Activated T-helper 9 cell treated with anti-CD3 and anti-CD28 coated beads, Interleukin-2, amount 50 U/mL, for 16 hours (primary cell): ENCODE measurements around the gene ASMT.
"Not testable (repeated sequence)": the region's sequence is repeated elsewhere in the genome, so short reads cannot be mapped to it uniquely, and the experiment has no call there.

Source experiments
- DNase-seq: peaks from one replicate; pipeline ENCODE4 v3.0.0-alpha.2; 2020; ENCODE audit warnings: low read depth

Gene ASMT, protein sequence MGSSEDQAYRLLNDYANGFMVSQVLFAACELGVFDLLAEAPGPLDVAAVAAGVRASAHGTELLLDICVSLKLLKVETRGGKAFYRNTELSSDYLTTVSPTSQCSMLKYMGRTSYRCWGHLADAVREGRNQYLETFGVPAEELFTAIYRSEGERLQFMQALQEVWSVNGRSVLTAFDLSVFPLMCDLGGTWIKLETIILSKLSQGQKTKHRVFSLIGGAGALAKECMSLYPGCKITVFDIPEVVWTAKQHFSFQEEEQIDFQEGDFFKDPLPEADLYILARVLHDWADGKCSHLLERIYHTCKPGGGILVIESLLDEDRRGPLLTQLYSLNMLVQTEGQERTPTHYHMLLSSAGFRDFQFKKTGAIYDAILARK

DNA sequence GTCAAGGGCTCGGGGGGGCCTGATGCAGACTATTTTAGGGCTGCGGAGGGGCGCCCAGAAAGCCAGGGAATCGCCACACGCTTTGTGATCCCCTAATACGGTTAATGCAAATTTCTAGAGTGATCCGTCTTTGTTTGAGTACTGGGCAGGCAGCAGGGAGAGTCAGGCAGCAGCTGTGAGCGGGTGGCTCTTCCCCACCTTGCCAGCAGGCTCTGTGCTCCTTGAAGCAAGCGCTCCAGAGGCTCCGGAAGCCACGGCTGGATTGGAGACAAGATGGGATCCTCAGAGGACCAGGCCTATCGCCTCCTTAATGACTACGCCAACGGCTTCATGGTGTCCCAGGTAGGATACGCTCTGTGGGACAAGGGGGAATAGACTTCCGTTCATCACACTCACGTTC is at the start of gene ASMT:
ASMT (plus strand) TSS at position 133 of the 400 bp plus-strand sequence; CDS start at position 274, 141 bp downstream.
- no peak for DNase-seq

GRCh38 chrX:1574181-1574580 is 40.7 kb upstream of the ASMT start:
- not testable (repeated sequence) for DNase-seq

GRCh38 chrX:1576201-1576992 is 38.5 kb upstream of the ASMT start:
- DNase-seq: no peak

- DNase-seq: no peak
Measured at GRCh38 chrX:1577845-1578244, 37.0 kb upstream of the ASMT start.

GRCh38 chrX:1578511-1579173 is 36.2 kb upstream of the ASMT start:
- no peak for DNase-seq

DNA sequence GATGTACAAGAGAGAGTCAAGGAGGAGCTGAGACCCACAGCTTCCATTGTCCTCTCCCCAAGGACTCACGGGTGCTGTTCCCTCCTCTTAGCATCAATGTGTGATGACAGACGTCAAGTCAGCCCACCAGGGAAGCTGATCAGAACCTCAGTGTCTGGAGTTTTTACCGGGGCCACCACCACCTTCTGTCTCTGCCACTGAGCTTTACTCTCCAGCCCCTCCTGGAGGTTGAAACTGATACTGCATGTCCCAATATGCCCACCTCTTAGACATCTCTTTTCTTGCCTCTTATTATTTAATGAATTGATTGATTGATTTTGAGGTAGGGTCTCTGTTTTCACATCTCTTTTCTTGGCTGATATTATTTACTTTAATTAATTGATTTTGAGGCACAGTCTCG is 33.7 kb upstream of the ASMT start:
- peak; percentile 56 for DNase-seq

DNA sequence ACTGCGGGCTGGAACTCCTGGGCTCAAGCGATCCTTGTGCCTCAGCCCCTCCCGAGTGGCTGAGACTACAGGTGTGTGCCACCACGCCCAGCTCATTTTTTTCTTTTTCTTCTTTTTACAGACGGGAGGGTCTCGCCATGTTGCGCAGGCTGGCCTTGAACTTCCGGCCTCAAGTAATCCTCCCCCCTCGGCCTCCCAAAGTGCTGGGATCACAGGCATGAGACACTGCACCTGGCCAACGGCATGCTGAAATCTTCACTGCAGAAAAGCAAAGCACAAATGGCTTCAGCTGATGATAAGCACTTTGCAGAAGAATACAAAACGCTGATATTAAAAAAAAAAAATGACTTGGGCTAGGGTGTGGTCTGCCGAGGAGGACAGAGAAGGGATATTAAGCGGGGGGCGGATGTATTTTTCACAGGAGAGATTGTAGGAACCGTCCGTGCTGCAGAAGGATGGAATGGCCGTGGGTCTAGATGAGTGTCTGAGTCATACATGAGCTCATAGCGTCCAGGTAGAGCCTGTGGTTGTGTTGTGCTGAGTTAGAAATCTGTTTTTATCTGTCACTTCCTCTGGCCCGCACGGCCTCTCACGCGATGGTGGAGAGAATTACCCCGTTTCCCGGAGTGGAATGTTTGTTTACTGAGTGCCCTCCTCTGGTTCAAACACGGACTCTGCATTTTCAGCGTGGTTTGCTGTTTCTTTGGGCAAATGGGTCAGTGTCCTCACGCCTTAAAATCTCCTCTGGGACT is 32.0 kb upstream of the ASMT start:
- DNase-seq: peak; percentile 67

- DNase-seq: no peak
Measured at GRCh38 chrX:1584237-1585011, 30.4 kb upstream of the ASMT start.

GRCh38 chrX:1587161-1587560 is 27.7 kb upstream of the ASMT start:
- no peak for DNase-seq

- no peak for DNase-seq
Measured at GRCh38 chrX:1589356-1590130, 25.3 kb upstream of the ASMT start.

DNA sequence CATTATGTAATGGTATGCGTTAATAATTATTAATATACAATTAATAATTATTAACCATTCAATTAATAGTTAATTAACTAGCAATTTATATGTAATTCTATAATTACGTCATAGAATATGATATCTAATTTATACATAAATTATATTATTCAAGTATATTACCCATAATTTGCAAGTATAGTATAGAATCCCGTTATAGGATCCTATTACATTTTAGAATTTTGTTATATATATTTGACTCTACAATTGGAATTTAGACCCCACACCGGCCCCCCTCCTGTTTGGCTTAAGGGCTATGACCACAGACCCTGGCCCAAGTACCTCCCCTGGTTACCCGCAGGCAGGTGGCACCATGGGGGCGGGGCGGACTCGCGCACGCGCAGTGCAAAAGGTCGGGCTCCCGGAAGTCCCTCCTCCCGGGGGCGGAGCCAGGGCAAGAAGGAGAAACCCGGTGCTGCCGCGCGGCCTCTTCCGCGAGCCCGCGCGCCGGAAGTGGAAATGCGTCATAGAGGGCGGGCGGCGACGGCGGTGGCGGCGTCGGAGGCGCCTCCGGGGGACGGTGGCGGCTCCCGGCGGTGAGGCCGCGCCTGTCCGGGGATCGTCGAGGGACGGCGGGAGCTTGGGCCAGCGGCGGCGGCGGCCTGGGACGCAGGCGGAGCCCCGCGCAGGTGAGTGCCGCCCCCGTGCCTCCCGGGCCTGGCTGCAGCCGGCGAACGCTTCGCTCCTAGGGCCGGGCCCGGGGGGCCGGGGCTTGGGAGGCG is 23.6 kb upstream of the ASMT start, which contains the start of gene AKAP17A:
AKAP17A (plus strand) TSS at position 503 of the 761 bp plus-strand sequence. CDS start 1,859 bp downstream, outside the sequence.
- DNase-seq: peak; percentile 98

DNA sequence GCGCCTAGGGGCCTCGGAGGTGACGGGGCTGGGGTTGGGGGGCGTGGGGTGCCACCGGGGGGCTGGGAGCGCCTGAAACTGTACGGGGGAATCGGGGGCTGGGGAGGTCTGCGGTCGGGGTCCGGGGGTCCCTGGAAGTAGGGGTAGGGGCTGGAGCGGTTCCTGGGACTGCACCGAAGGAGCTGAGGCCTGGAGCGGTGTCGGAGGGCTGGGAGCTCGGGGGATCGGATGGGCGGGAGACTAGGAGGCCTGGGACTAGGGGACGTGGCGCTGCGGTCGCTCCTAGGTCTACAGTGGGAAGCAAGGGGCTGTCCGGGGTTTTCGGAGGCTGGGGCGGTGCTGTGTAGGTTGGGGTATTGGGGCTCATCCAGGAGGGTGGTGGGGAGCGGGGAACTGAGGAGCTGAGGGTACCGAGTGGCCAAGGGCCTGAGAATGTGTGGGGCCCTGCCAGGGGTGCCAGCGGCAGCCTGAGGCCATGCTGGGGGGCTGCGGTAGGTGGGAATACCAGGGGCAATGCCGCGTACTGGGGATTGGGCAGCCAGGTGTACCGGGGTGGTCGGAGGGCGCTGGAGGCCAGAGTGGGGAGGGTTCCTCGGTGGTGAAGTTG is 22.9 kb upstream of the ASMT start:
- no peak for DNase-seq

GRCh38 chrX:1592470-1593142 is 22.3 kb upstream of the ASMT start:
- DNase-seq: no peak

DNA sequence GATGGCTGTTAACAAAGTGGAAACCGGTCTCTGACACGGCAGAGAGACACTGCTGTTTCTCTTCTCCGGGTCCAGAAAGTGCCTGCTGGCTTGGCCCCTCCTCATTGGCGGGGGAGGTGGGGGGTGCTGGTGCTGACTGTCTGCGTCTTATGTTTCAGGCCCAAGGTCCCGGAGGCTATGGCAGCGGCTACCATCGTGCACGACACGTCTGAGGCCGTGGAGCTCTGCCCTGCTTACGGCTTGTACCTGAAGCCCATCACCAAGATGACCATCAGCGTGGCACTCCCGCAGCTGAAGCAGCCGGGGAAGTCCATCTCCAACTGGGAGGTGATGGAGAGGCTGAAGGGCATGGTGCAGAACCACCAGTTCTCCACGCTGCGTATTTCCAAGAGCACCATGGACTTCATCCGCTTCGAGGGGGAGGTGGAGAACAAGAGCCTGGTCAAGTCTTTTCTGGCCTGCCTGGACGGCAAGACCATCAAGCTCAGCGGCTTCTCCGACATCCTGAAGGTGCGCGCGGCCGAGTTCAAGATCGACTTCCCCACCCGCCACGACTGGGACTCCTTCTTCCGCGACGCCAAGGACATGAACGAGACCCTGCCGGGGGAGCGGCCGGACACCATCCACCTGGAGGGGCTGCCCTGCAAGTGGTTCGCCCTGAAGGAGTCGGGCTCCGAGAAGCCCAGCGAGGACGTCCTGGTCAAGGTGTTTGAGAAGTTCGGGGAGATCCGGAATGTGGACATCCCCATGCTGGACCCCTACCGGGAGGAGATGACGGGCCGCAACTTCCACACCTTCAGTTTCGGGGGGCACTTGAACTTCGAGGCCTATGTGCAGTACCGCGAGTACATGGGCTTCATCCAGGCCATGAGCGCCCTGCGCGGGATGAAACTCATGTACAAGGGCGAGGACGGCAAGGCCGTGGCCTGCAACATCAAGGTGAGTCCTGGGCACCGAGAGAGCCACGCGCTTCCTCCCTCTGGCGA is 21.3 kb upstream of the ASMT start:
- DNase-seq: no peak

DNA sequence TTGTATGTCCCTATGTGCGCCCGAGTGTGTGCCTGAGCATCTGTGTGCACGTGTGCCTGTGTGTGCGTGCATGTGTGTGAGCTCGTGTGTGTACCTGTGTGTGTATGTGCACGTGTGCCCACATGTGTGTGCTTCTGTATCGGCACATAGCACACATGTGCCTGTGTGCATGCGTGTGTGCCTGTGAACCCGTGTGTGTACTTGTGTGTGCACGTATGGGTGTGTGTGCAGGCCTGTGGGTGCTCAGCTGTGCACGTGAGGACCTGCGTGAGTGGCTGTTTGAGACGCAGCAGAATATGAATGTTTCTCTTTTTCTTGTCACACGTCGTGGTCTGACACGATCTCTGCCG is 19.2 kb upstream of the ASMT start:
- DNase-seq: no peak

DNA sequence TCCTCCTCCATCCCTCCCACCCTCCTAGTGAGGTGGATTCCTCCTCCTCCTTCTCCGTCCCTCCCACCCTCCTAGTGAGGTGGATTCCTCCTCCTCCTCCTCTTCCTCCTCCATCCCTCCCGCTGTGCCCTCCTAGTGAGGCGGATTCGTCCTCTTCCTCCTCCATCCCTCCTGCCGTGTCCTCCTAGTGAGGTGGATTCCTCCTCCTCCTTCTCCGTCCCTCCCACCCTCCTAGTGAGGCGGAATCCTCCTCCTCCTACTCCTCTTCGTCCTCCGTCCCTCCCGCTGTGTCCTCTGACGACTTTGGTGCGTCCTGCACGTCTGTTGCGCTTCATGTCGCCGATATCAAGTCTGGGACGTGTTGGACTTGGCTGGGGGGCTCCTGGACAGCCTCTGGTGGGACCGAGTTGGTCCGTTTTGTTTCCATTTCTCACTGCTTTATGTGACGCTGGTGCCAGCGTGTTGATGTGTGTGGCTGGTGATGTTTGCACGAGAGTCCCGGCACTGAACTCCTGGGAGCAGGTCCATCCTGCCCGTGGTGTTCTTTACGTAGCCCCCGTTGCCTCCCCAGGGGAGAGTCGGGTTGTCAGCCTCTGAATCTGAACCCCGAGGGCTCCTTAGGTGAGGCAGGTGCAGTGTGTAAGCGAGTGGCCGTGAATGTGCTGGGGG is 18.0 kb upstream of the ASMT start:
- no peak for DNase-seq
